HG02870 (cell line): Measurements from ENCODE around the gene MAML2.

ENCODE experiments used
- ATAC-seq: cut with Tn5 transposase; IDR thresholded peaks from one replicate; pipeline ENCODE4 v1.9.1; 2021; ENCODE audit warnings: mild to moderate bottlenecking, moderate library complexity; ENCODE audit not compliant: unreplicated experiment

MAML2 gene

DNA sequence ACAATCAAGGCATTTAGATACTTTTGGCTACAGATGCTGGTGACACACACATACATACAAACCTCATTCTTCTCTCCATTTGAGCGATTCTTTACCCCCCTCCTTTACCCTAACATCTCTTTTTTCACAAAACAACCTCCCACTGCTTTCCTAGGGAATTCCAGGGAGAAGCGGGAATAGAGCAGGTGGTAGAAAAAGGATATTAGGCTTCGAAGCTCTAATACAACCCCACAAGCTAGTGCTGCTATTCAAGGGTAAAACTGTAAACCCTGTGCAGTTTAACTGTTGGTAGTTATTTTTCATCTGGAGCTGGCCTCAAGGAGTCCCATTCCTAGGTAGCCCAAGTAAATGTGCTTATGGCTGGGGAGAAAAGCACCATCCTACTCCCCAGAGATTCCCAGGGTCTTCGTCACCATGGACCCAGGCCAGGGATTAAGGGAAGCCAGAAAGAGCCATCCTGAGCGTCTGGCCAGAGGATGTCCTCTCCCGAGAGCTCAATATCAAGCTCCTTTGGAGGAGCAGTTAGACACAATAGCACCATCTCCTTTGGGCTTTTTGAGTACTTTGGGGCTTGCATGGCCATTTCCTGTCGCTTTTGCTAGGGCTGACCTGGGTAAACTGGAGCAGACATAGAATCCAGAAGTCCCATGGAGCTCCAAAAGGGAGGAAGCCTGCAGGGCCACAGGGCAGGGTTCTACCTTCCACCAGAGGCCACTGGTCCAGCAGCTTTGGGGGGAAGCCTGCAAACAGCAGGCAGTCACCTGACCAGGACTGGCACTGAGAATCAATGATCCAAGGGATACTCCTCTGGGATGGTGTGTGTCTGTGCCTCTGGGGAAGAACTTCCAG is 3.1 kb downstream of the MAML2 start:
- no peak for ATAC-seq

DNA sequence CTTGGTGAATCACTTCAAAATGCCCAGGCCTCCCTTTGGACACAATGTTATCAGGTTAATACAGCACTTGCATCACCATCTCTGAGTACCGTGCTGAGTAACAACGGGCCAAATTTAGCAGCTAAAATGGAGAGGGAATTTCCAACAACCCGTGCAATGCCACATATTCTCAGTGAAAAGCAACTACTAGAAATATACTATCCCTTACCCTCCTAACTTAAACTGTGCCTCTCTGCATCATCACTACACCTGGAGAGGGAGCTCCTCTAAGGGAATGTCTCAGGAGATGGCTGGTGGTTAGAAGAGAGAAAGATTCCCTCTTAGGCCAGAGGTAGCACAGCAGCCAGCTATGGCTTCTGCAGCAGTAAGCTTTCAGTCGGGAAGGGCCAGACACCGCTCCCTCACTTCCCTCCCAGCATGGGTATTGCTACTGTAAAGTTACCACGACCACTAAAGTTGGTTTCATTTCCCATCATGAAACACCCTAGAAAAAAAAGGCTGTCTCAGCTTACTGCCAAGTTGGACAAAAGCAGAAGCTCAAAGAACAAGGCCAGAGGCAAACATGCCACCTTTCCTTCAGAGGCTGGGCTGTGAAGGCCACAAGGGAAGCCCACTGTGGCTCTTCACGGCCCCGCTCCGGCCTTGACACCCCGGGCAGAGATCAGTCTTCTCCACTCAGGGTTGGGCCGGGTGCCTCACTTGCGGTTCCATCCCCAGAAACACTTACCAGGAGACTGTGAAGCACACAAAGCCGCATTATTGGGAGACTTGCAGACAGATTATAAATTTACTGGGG is 3.9 kb downstream of the MAML2 start:
- ATAC-seq: peak; percentile 33

DNA sequence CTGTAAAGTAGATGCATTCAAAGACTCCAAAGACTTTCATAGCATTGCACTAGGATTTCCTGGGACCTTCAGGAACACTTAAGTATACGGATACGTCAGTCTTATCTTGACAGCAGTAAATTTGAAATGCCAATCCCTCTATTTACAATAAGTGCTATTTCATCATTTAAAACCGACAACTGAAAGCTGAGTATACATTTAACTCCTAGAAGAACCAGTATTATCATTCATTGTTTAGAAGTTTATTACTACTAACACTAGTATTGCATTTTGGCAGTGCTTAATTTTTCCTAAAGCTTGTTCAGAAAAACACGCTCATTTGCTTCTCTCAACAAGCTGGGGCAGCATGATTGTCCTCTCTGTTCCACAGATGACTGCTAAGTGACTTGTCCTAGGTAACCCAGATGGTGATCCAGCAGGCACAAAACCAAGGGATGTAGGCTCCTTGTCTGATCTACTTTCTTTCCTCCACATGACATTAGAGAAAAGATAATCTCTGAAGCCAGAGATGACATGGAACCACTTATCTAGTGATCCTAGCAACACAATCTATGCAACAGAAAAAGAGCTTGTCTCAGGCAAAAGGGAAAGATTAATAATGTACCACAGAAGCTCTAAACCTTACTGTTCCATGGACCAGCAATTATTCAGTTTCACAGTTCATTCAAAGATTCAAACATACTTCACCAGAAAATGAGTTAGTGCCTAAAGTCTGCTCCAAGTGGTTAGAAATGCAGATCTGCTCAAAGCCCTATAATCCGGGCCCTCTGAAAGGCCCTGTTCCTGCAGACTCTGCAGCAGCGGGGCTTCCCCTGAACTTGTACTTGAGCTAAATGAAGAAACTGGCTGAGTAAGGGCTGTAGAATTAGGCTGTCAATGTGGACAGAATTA is 5.2 kb downstream of the MAML2 start:
- ATAC-seq: peak; percentile 43

DNA sequence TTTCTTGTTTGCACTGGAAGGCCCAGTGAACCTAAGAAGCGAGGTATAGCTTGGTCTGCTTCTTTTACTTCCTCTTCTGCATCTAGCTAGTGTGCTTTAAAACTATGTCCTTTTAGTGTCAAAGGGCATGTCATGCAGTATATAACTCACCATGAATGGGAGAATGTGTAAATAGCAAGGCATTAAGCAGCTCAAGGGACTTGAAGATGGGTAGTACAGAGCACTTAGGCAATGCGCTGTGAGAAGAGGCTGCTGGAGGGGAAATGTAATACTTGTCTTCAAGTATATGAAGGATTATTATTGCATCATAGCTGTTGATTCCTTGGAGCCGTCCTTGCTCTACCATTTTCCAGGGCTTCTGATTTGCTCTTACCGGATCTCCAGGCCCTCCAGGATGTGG is 7.6 kb downstream of the MAML2 start:
- ATAC-seq: no peak

DNA sequence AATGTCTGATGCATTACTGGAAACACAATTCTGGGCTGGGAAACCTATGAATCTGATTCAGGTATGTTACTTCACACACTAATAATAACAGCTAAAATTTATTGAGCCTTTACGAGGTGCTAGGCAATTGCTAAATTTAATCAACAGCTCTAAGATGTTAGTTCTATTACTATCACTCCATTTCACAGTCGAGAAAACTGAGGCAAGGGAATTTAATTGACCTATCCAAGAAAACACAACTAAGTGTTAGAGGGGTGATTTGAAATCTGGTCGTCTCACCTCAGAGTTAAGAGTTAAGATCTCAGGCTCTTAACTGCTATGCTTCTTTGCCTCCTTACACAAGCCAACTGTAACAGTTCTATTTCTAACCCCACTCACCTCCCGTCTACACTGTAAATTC is 8.8 kb downstream of the MAML2 start:
- ATAC-seq: no peak

DNA sequence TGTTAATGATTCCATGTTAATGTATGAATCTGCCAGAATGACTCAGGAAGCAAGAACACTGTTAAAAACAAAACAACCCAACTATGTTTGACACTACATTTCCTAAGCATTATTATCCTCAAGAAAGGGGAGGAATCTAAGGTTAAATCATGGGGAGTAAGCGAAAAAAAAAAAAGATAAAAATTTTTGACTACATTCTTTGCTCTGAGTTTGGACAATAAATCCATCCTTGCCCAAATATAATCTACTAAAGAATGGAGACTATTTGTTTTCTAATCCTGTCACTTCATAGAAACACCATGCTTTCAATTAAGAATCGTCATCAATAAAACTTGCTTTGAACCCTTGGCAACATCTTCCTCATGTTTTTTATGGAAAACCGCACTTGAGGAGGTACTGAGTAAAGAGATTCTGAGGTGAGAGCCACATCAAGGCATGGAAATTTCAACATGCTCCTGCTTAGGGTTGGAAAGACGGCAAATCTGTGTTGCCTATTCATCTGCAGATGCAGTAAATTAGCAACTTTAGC is 9.7 kb downstream of the MAML2 start:
- ATAC-seq: no peak

DNA sequence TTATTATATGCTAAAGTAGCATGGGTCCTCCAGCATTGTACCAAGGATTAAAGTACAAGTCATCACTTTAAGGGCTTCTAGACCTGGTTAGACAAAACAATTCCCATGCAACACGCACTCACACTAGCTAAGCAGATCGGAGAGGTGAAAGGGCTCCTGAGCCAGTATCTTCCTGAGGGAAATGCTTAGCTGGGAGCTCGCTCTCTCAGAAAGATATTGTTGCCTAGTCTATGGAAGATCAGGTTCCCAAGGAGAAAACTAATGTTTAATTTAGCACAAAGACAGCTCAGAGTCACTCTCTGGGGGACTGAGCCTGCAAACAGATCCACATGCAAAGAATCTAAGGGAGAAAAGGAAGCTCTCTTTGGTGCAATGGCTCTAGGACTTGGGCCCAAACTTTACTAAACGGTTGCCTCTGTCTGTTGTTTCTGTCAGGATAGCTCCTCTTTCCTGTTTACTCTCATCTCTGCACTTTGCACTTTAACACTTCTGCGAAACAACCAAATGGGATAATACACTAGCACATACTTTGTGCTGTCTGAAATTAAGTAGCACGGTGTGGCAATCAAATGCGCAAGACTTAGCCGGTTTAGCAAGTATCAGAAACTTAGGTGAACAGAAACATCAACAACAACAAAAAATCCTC is 10.7 kb downstream of the MAML2 start:
- ATAC-seq: no peak

DNA sequence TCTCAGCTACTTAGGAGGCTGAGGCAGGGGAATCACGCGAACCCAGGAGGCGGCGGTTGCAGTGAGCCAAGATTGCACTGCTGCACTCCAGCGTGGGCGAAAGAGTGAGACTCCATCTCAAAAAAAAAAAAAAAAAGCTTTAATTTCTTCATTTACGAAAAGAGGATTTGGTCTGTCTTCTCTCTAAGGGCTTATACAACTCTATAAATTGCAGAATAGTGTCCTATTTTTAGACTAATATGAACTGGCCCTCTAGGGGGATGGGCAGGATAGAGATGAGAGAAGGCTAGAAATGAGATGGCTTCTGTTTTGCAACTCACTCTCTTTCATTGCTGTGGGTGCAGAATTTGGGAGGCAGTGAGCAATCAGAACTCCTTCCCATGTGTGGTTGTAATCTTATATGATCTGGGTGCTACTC is 11.3 kb downstream of the MAML2 start:
- ATAC-seq: no peak

DNA sequence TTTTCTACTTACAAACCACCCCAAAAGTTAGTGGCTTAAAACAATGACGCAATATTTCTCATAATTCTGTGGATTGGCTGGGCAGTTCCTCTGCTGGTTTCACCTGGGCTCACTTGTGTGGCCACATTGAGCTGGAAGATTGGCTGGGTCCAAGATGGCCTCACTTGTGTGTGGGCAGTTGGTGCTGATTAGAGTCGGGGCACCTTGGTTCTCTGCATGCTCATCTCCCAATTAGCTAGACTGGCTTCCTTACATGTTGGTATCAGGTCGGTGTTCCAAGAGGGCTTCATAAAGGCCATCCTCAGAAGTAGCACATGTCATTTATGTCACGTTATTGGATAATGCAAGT is 12.5 kb downstream of the MAML2 start:
- ATAC-seq: no peak

DNA sequence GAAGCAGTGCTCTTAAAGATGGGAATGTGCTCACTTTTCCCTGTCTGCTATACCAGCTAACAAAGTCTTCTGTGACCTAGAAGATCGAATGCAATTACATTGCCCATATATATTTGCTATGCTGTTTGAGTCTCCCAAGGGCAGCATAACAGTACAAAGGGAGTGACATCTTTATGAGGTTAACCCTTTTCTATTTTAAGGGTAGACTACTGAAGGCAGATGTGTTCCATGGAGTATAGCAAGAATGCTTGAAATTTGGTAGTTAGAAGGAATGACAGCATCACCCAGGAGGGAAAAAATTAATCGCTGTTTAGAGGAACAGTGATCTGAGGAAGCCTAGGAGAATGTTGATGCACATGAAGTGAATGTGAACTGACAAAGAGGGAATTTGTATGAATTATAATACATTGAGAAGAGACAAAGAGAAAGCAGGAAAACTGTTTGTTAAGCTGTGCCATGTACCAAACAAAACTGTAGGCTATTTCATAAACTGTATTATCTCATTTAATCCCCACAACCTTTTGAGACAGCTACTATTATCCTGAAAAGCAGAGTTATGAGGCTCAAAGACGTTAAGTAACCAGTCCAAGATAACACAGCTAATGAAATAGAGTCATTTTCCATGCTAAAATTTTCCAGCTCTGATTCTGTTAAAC is 13.0 kb downstream of the MAML2 start:
- ATAC-seq: no peak

DNA sequence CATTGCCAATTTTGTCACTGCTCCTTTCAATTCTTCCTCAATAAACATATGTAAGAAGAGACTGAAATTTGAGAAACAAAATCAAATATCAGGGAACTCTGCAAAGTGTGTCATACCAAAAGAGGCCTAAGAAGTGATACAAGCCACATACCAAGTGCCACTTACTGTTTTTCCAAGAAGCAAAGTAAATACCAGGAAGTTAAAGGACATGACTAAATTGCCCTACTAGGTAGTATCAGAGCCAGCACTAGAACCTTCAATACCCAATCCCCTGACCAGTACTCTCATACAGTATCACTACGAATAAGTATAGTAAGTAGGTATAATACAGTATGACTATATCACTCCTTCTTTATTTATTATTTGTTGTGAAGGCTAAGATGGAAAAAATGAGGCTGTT is 13.6 kb downstream of the MAML2 start:
- ATAC-seq: no peak

DNA sequence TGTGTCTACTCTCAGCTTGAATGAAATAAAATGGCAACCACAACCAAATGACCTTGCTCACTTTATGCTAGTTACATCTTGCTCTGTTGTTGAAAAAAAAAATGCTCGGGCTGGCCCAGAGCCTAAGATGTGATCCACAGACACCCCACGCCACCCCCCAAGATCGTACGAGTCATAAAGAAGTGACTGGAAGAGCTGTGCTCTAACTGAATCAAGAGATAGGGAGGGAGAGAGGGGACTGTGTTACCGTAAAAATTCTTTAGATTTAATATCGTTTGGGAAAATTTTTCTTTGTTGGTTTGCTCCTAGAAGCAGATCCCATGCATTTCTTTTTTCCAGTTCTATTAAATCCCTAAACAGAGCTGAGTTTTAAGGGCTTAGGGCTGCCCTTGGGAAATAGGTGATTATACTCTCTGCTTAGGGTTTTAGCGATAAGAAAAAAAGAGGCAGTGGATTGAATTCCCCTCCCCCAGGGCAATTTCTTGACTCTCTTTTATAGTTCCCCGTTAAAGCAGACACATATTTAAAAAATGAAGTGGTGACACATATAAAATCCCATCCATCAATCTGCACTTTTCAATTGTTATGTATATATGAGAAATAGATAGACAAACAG is 14.5 kb downstream of the MAML2 start:
- ATAC-seq: no peak

DNA sequence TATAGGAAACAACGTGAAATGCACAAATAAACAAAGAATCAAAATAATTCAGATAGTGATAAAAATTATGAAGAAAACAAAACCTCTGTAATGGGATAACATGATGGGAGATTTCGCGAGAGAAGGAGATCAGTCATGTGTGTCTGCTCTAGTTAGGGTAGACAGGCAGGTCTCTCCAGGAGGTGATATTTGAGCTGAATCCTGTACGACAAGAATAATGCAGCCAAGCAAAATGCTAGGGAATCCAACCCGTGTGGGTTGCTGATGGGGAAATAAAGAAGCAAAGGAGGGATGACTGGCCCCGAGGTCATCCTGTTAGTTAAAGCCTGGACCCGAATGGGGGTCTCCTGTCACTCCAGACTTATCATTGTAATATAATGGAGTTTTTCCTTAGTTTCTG is 16.0 kb downstream of the MAML2 start:
- ATAC-seq: no peak

DNA sequence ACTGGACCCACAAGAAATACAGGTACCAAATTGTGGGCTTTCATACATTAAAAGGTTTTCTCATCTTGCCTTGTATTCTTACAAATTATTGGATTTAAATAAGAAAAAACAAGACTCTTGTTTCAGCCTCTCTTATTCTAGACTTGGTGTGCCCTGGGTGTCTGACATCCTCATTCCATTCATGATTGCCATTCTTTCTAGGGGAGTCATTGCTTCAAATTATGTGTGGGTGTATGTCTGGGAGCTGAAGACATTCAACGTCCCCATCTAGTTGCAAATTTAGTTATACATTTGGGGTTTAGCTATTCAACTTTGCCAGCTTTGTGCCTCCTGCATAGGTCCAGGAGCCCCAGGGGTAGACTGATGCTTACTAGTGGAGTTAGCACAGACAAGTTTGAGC is 18.1 kb downstream of the MAML2 start:
- ATAC-seq: no peak

DNA sequence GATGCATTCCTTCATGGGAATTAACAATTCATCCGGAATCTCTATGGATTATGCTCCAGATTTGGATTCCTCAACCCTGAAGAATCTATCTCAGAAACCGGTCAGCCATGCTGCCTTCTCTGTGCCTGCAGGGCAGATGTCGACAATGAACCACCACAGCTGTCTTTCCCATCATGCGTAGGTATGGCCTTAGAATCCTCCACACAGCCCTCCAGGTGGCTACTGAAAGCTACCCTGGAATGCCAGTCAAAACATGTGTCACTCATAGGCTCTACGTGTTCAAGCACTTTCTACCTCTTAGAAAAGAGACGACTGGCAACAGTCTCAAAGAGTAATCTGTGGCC is 19.4 kb downstream of the MAML2 start:
- ATAC-seq: no peak

DNA sequence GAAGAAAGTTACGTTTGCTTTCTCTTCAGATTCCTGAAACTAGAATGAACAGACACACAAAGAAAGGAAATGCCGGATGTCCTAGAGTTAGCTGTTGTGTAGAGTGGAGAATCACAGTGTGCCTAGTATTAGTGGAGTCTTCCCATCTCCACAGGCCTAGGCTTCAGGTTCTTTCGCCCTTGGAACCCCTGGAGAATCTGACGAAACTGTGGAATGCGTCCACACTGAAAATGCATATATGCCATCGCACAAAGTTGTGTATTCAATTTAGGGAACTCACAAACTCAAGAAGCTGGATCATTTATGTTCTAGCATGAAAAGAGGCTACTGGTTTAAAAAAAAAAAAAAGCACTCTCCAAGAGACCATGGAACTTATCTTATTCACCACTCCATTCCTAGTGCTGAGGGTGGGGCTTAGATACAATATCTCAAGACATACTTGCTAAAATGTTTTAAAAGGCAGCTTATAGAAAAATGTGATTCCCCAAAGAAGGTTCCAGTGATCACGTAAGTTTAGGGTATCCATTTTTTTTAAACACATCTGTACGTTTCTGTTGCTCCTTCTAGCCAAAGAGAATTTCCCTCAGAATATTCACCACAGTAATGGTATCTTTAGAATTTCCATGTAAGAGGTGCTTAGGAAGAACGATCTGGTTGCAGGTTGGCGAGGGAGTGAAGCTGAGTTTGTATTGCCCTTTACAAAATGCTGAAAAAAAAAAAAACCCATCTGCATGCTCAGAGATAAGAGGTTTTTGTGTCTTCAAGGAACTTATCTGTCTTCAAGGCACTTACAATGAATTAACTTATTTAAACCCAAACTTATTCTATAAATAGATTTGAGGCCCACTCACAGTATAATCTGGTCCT is 20.0 kb downstream of the MAML2 start:
- no peak for ATAC-seq

DNA sequence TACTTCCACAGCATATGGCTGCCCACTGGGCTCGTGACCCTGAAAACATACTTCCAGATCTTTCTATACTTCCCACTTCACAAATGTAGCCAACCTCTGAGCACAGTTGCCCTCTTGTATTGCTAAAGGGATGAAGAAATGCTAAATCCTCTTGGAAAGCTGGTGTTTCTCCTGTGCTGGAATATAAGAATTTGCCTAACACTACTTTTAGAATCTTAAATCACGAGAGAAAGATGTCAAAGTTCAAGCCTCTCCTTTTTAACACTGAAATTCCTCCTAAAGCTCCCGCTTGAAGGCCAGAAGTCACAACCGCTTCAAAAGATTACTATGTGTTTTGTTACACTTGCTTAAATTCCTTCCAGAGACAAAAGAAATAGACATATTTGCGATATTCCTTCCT is 21.9 kb downstream of the MAML2 start:
- no peak for ATAC-seq

DNA sequence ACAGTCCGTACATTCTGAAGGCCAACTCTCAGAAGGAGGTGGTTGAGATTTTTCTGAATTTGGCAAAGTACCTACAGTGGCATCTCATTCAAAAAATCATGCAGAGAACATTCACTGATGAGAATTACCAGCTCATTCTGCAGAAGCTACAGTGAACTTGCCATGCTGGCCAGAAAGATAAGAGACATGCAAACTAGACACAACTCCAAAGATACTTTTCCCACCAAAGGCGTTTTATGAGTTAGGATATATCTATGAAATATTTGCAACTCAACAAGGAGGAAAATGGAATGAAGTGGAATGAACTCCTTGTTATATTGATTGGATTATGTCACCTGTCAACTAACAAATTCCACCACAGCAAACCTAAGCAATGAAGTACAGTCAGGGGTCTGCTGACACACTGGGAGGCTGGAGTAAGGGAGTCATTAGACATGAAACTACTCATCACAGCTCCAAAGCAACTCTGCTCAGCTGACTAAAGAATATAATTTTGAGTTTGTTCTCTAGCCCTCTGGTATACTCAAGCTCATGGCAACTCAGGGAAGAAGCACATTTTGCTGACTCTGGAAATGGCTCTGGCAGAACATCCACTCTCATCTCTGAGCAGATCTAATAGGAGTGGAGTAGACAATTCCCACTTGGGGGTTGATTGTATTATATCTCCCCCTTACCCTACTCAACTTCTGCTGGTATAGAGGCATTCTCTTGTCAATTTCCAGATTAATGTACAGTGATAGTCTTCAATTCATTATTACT is 22.9 kb downstream of the MAML2 start:
- ATAC-seq: no peak
